GM12865 (cell line): Measurements from ENCODE around the gene ECEL1.

Source experiments
- DNase-seq: peaks from one replicate; pipeline ENCODE4 v3.0.0; 2010; ENCODE audit warnings: low read depth
- H3K4me3 ChIP-seq: 2 replicates; pipeline ENCODE4 v1.5.1; 2011; ENCODE audit warnings: mild to moderate bottlenecking, low read depth, low read length, control low read depth
- CTCF ChIP-seq: IDR thresholded peaks from 2 replicates; pipeline ENCODE4 v1.5.1; 2011; ENCODE audit warnings: low read length, control low read depth, low read depth, inconsistent platforms; ENCODE audit not compliant: insufficient read depth; ENCODE audit errors: missing control alignments

Gene ECEL1

GRCh38 chr2:232431705-232432590 is 55.7 kb downstream of the ECEL1 start:
- DNase-seq, result no peak
- no peak overlapping the region for H3K4me3 ChIP-seq
- TF ChIP-seq CTCF, result no peak
